GM23338 (cell line): ENCODE measurements around the gene DSC2.

Experiments used
- ETS1 ChIP-seq: IDR thresholded peaks from 2 replicates; pipeline ENCODE4 v1.6.1; 2016; ENCODE audit warnings: antibody characterized with exemption
- EZH2 ChIP-seq: fragments of 200-600 bp; sonication (generic); IDR thresholded peaks from one replicate; pipeline ENCODE4 v1.8.0; 2017; ENCODE audit warnings: antibody characterized with exemption, mild to moderate bottlenecking, low read depth; ENCODE audit not compliant: unreplicated experiment
- NANOG ChIP-seq: IDR thresholded peaks from 2 replicates; pipeline ENCODE4 v1.6.1; 2016; ENCODE audit warnings: antibody characterized with exemption, borderline replicate concordance
- POLR2AphosphoS5 ChIP-seq: IDR thresholded peaks from 2 replicates; pipeline ENCODE4 v1.6.1; 2016; ENCODE audit warnings: antibody characterized with exemption, low read depth
- ZNF331 ChIP-seq: fragments of 250-450 bp; sonication (Bioruptor Pico); IDR thresholded peaks from 2 replicates; pipeline ENCODE4 v1.5.0; 2020; ENCODE audit warnings: low read depth, mild to moderate bottlenecking, moderate library complexity
- TF ChIP-seq, protein P1 (sequence below), 2 experiments: fragments of 200-600 bp in 1 of 2; sonication (generic) in 1 of 2; conservative IDR thresholded peaks; 2 replicates each; pipeline versions ENCODE4 v1.5.1 to v1.6.1; 2016 to 2017; ENCODE audit warnings: antibody characterized with exemption in 2 of 2, low read depth in 2 of 2, mild to moderate bottlenecking in 2 of 2, moderate library complexity in 1 of 2

- TF ChIP-seq ZNF331 = no peak
- TF ChIP-seq, protein P1, sequence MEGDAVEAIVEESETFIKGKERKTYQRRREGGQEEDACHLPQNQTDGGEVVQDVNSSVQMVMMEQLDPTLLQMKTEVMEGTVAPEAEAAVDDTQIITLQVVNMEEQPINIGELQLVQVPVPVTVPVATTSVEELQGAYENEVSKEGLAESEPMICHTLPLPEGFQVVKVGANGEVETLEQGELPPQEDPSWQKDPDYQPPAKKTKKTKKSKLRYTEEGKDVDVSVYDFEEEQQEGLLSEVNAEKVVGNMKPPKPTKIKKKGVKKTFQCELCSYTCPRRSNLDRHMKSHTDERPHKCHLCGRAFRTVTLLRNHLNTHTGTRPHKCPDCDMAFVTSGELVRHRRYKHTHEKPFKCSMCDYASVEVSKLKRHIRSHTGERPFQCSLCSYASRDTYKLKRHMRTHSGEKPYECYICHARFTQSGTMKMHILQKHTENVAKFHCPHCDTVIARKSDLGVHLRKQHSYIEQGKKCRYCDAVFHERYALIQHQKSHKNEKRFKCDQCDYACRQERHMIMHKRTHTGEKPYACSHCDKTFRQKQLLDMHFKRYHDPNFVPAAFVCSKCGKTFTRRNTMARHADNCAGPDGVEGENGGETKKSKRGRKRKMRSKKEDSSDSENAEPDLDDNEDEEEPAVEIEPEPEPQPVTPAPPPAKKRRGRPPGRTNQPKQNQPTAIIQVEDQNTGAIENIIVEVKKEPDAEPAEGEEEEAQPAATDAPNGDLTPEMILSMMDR (conservative IDR thresholded peaks at IDR 0.05; ENCODE audit: low read depth in 2 of 2) = no peak
- TF ChIP-seq POLR2AphosphoS5 = no peak
- TF ChIP-seq ETS1 = no peak
- no peak for TF ChIP-seq EZH2
- no peak for TF ChIP-seq NANOG
These were observed 67.7 kb downstream of the DSC2 start for GRCh38 chr18:31034541-31034940.
